Rectal smooth muscle tissue (tissue), 1 donor: Measurements from ENCODE around the gene ALAD.
A peak's percentile ranks its signal among the peaks of the same experiment; 100 is the strongest.
"Not testable (repeated sequence)": the region's sequence is repeated elsewhere in the genome, so short reads cannot be mapped to it uniquely, and the experiment has no call there.

Source experiments
- H3K27ac ChIP-seq: one replicate; pipeline ENCODE4 v1.7.0; 2013; ENCODE audit warnings: low read depth, low read length, inconsistent platforms
- H3K27me3 ChIP-seq: one replicate; pipeline ENCODE4 v1.7.0; 2013; ENCODE audit warnings: low read length; ENCODE audit not compliant: control insufficient read depth, insufficient read depth
- H3K36me3 ChIP-seq: one replicate; pipeline ENCODE4 v1.7.0; 2013; ENCODE audit warnings: low read length; ENCODE audit not compliant: control insufficient read depth, insufficient read depth
- H3K4me1 ChIP-seq: one replicate; pipeline ENCODE4 v1.7.0; 2013; ENCODE audit warnings: low read length; ENCODE audit not compliant: control insufficient read depth, insufficient read depth
- H3K4me3 ChIP-seq: one replicate; pipeline ENCODE4 v1.7.0; 2013; ENCODE audit warnings: low read length
- H3K9ac ChIP-seq: one replicate; pipeline ENCODE4 v1.7.0; 2013; ENCODE audit warnings: low read length

ALAD gene

DNA sequence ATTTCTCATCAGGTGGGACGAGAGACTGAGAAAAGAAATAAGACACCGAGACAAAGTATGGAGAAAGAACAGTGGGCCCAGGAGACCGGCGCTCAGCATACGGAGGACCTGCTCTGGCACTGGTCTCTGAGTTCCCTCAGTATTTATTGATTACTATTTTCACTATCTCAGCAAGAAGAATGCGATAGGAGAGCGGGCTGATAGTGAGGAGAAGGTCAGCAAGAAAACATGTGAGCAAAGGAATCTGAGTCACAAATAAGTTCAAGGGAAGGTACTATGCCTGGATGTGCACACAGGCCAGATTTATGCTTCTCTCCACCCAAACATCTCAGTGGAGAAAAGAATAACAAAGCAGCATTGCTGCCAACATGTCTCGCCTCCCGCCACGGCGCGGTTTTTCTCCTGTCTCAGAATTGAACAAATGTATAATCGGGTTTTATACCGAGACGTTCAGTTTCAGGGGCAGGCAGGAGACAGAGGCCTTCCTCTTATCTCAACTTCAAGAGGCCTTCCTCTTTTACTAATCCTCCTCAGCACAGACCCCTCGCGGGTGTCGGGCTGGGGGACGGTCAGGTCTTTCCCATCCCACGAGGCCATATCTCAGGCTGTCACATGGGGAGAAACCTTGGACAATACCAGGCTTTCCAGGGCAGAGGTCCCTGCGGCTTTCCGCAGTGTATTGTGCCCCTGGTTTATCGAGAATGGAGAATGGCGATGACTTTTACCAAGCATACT lies 21.8 kb downstream of the ALAD start:
- not testable (repeated sequence) for H3K27ac ChIP-seq, H3K4me1 ChIP-seq, H3K27me3 ChIP-seq, H3K36me3 ChIP-seq, H3K9ac ChIP-seq, H3K4me3 ChIP-seq

DNA sequence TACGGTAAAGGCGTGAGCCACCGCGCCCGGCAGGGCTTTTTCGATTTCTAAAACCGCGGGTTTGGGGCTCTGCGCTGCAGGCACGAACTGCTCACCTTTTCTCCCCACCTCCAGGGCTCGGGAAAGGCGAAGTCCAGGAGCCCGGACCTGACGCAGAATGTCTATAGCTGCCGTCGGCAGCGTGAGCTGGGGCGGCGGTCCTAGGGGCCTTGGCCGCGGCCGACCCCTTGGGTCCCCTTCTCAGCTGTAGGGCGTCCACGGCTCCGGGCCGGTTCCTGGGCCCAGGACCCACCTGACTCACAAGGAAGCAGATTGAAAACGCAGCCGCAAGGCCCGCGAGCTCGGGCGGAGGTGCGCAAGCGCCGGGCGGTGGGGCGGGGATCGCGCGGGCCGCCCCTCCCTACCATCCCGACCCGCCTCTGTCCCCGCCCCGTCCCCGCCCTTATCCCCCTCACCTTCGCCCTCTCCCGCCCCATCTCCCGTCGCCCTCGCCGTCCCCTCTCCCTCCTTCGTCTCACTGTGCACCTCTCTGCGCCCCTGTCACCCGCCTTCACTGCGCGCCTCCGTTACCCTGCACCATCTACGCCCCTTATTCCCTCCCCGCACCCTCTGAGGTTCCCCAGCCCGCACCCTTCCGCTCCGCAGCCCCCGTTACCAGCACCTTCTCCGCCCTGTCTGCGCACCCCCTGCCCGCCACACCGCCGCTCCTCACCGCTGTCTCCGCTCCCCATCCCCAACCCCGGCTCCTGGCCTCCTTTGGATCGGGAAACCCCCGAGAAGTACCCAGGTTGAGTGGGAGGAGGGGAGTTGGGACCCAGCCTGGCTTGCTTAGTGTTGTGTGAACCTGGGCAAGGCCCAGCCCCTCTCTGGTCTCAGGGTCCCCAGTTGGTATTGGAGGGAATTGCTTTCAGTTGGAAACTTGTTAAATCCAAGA lies 24.2 kb downstream of the ALAD start, which contains the start of gene HDHD3:
Gene HDHD3, minus strand, starts transcription at position 353 of the 934 bp plus-strand sequence. CDS start 2,632 bp downstream, outside the sequence.
- H3K27ac ChIP-seq, result peak within 1 kb of the TSS; percentile 88
- H3K9ac ChIP-seq, result peak within 1 kb of the TSS; percentile 80
- H3K4me3 ChIP-seq, result peak within 1 kb of the TSS; percentile 96
- H3K4me1 ChIP-seq, result no peaks in the 10 kb centered on the region
- no peaks in the 10 kb centered on the region for H3K27me3 ChIP-seq
- H3K36me3 ChIP-seq, result peaks cover 5% of the 10 kb centered on the region

DNA sequence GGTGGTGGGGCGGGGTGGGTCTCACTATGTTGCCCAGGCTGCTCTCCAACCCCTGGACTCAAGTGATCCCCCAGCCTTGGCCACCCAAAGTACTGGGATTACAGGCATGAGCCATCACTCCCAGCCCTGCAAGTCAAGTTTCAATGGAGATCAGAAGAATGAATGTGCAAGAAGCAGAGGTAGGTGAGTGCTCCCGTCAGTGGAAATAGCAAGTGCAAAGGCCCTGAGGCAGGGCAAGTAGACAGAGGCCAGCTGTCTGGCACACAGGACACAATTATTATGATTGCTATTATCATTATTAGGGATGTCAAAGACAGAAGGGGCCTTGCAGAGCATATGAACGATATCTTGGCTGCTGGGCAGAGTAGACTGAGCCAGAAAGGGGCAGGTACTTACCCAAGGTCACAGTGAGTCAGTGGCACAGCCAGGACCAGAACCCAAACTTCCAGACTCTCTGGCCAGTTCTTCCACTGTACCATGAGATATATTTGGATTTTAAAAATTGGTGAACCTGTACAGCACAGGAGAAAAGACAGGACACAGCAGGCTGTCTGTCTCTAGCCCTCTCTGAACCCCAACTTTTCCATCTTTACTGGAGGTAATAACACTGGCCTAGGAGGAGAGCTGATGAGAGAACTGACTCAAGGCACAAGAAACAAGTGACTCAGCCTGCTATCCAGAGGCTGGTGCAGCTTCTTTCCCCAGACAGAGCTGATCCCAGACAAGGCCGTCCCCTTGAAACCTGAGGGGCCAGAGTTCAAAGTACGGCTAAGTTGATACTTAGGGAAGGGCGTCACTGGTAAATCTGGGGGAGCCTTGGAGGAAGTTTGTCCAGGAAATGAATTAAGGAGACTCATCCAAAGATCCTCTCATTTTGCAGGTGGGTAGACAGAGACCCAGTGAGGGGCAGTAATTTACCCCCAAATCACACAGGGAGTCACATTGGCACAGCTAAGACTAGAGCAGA lies 25.7 kb downstream of the ALAD start:
- H3K9ac ChIP-seq, result no peak overlapping the region
- H3K36me3 ChIP-seq, result peaks cover 5% of the 10 kb centered on the region
- no peak overlapping the region for H3K27ac ChIP-seq
- peak overlapping the region; percentile 45 for H3K4me3 ChIP-seq
- no peaks in the 10 kb centered on the region for H3K27me3 ChIP-seq
- no peaks in the 10 kb centered on the region for H3K4me1 ChIP-seq

DNA sequence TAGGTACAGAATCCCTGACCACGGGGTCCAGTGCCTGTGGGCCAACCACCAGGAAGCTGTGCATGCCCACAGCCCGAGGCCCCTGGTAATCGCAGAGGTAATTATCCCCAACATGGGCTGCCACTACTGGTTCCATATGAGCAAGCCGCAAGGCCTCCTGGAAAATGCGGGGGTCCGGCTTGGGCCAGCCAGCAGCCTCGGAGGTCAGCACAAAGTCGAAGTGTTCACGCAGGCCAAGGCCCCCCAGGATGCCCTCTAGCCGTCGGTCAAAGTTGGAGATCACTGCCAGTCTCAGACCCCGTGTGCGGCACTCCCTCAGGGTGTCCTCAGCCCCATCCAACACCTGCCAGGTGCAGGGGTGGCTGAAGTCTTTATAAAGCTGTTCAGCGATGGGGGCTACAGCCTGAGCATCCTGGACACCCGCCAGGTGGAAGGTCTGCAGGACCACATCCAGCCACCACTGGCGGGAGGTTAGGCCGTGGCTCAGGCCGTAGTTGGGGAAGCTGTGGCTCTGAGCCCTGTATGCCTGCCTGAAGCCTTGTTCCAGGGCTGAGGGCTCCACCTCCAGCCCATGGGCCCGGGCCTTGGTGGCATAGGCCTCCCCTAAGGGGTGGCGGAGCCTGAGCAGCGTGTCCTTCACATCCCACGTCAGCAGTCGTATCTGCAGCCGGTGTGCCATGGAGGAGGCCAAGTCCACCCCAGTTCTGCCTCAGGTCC lies 27.2 kb downstream of the ALAD start:
- Histone ChIP-seq H3K27ac (no peak overlapping the region), H3K36me3 (peaks cover 5% of the 10 kb centered on the region), H3K4me1 (no peaks in the 10 kb centered on the region), H3K27me3 (no peaks in the 10 kb centered on the region), H3K4me3 (no peak overlapping the region), H3K9ac (no peak overlapping the region)

DNA sequence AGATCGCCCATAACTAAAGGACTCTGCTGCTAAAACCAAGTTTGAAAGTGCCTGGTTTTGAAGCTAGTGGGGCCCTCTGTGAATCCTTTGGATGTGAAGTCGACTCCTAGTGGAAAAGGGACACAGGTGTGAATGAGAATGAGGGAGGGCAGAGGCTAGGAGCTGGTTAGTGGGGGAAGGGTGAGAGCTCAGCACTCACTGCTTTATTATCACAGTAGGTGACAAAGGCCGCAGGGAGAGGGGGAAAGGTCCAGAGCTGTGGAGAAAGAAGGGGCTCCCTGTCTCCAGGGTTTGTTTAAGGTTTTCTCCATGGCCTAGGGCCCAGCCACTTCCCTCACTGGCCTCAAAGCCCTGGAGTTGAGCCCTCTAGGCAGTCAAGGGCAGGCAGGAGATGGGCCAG lies 27.8 kb downstream of the ALAD start:
- peaks cover 5% of the 10 kb centered on the region for H3K36me3 ChIP-seq
- no peak overlapping the region for H3K4me3 ChIP-seq
- no peak overlapping the region for H3K9ac ChIP-seq
- H3K27ac ChIP-seq, result no peak overlapping the region
- H3K4me1 ChIP-seq, result no peaks in the 10 kb centered on the region
- no peaks in the 10 kb centered on the region for H3K27me3 ChIP-seq

DNA sequence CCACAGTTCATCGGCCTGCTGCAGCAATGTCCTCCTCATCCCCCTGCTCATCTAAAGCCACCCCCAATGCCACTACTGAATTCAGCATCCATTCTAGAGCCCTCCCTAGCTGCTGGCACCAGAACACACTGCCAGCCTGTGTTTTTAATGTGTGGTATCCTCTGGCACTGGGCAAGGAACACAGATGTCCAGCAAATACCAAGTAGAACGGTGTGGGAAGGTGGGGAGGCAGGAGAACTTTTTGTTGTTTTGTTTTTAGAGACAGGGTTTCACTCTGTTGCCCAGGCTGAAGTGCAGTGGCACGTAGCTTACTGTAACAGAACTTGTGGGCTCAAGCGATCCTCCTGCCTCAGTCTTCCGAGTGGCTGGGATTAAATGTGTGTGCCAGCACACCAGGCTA lies 29.0 kb downstream of the ALAD start:
- Histone ChIP-seq H3K36me3 (peaks cover 5% of the 10 kb centered on the region), H3K27me3 (no peaks in the 10 kb centered on the region), H3K4me3 (no peak overlapping the region), H3K27ac (no peak overlapping the region), H3K9ac (no peak overlapping the region), H3K4me1 (no peaks in the 10 kb centered on the region)

DNA sequence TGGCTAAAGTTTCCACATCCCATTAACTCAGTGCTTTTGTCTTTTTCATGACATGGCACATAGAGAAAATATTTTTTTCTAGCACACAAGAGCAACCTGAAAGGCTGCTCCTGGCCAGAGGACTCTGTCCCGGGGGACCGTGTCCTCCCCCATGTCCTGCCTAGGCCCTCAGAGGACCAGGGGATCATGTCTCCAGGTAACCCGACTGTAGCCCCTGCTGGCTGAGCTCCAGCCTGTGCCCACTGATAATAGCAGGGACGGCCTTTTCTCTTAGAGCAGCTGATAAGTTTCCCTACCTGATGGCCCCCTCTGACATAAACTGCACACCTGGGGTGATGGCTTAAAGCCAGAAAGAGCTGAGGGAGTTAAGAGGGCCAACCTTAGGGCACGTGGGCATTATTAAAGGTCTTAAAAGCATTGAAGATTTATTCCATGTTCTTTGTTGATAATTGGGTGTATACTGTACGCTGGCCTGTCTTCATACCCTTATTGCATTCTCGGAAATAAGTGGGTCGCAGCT lies 30.2 kb downstream of the ALAD start:
- H3K4me1 ChIP-seq, result no peaks in the 10 kb centered on the region

DNA sequence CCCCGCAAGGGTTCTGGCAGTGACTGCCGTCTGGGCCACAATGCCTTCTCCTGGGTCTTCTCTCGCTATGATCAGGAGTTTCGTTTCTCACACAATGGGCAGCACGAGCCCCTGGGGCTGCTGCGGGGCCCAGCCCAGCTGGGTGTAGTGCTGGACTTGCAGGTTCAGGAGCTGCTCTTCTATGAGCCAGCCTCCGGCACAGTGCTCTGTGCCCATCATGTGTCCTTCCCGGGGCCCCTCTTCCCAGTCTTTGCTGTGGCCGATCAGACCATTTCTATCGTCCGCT lies 31.3 kb downstream of the ALAD start:
- peaks cover 5% of the 10 kb centered on the region for H3K36me3 ChIP-seq
- H3K27me3 ChIP-seq, result no peaks in the 10 kb centered on the region
- H3K9ac ChIP-seq, result no peak overlapping the region
- no peaks in the 10 kb centered on the region for H3K4me1 ChIP-seq
- no peak overlapping the region for H3K4me3 ChIP-seq
- H3K27ac ChIP-seq, result no peak overlapping the region

More for the DNA sequence above, 30.2 kb downstream of the ALAD start:
- peaks cover 5% of the 10 kb centered on the region for H3K36me3 ChIP-seq
- no peaks in the 10 kb centered on the region for H3K27me3 ChIP-seq
- H3K4me3 ChIP-seq, result no peak overlapping the region
- H3K27ac ChIP-seq, result no peak overlapping the region
- no peak overlapping the region for H3K9ac ChIP-seq

DNA sequence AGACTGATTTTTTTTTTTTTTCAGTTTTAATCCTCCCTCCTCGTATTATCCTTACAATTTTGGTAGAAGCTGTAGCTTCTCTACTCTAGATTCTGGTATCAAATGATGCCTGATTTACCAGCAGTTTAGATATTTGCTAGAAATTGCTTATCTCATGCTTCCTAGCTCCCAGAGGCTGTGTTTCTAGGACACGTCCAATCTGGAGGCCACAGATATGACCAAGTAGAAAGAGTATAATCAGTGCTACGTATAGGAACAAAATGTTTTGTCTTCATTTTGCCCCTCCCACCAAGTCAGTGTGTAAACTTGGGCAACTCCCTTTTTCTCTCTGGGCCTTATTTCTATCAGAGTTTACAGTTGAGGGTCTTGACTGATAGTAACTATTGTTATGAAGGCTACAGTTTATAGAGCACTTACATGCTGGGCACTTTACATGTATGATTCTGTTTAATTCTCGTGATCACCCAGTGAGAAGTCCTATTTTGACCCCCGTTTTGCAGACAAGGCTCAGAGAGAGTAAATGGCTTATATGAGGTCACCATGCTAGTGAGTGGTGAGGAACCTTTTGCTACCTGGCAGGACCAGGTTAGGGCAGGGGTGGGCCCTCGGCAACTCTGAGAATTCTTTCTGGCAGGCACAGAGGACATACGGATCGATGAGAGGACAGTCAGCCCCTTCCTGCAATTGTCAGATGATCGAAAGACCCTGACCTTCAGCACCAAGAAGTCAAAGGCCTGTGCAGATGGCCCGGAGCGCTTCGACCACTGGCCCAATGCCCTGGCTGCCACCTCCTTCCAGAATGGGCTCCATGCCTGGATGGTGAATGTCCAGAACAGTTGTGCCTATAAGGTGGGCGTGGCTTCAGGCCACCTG lies 31.9 kb downstream of the ALAD start:
- Histone ChIP-seq H3K4me1 (no peaks in the 10 kb centered on the region), H3K27ac (no peak overlapping the region), H3K27me3 (no peaks in the 10 kb centered on the region), H3K4me3 (no peak overlapping the region), H3K36me3 (peaks cover 2% of the 10 kb centered on the region), H3K9ac (no peak overlapping the region)

DNA sequence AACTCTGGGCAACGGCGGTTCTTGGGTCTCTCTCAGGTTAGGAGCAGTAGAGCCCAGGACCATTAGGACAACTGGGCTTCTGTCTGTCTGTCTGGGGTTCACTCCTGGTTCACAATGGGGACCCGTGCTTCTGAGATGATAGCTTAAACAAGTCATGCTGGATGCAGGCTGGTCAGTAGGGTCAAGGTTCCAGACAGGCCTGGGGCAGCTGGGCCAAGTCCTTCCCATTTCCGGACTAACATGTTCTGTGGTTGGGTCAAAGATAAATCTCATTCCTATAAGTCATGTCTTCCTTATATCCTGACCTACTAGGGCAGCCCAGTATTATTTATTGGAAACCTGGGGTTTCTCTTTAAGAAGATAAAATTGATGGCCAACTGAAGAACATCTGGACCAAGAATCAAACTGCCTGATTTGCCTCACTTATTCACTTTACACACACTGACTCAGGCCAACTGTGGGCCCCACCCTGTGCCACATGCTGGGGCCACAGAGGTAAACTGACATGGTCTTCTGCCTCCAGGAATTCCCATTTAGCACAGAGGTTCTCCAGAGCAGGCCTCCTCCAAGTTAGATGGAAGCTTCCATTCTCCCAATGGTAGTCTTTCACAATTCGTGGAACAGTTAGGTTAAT lies 32.6 kb downstream of the ALAD start:
- no peaks in the 10 kb centered on the region for H3K36me3 ChIP-seq
- H3K27me3 ChIP-seq, result no peaks in the 10 kb centered on the region
- H3K4me3 ChIP-seq, result no peak overlapping the region
- H3K9ac ChIP-seq, result no peak overlapping the region
- H3K27ac ChIP-seq, result no peak overlapping the region
- H3K4me1 ChIP-seq, result no peaks in the 10 kb centered on the region
